Lung (tissue), 12 donors: ENCODE results near the gene PITHD1. TPM values are rescaled to one million over a fixed set of nuclear protein-coding genes. Genes with fewer than 3 reads are reported as not detected.
"Not testable (repeated sequence)": the region's sequence is repeated elsewhere in the genome, so short reads cannot be mapped to it uniquely, and the experiment has no call there.

Experiments
- ATAC-seq: fragments of 200-7000 bp; cut with Tn5 transposase; one replicate; pipeline ENCODE4 v1.9.1; 2020; ENCODE audit warnings: moderate number of reproducible peaks; ENCODE audit not compliant: insufficient read depth, low FRiP score
- DNase-seq, 3 donors: peaks; one replicate each; pipeline ENCODE4 v3.0.0-alpha.2; 2013 to 2017
- H3K27ac ChIP-seq, 2 donors: one replicate each; pipeline ENCODE4 v1.5.1; 2013; ENCODE audit warnings: mild to moderate bottlenecking in 2 of 2, moderate library complexity in 2 of 2, control low read depth in 1 of 2, inconsistent platforms in 1 of 2, low read depth in 1 of 2, low read length in 1 of 2
- H3K27me3 ChIP-seq, 3 donors: one replicate each; pipeline ENCODE4 v1.5.1; 2013; ENCODE audit warnings: low read length in 2 of 3; ENCODE audit not compliant: control insufficient read depth in 3 of 3, insufficient read depth in 3 of 3
- H3K36me3 ChIP-seq, 4 donors: one replicate each; pipeline ENCODE4 v1.5.1; 2013; ENCODE audit warnings: low read length in 4 of 4, mild to moderate bottlenecking in 1 of 4, moderate library complexity in 1 of 4; ENCODE audit not compliant: control insufficient read depth in 4 of 4, insufficient read depth in 4 of 4
- H3K4me1 ChIP-seq, 5 donors: one replicate each; pipeline ENCODE4 v1.5.1; 2013; ENCODE audit warnings: low read length in 5 of 5, mild to moderate bottlenecking in 2 of 5, moderate library complexity in 1 of 5; ENCODE audit not compliant: control insufficient read depth in 5 of 5, insufficient read depth in 5 of 5
- H3K4me3 ChIP-seq: one replicate; pipeline ENCODE4 v1.5.1; 2013; ENCODE audit warnings: mild to moderate bottlenecking, control low read depth, moderate library complexity
- H3K9ac ChIP-seq, 2 donors: one replicate each; pipeline ENCODE4 v1.5.1; 2013; ENCODE audit warnings: low read length in 2 of 2, control low read depth in 1 of 2; ENCODE audit not compliant: insufficient read depth in 1 of 2
- H3K9me3 ChIP-seq, 4 donors: one replicate each; pipeline ENCODE4 v1.5.1; 2013; ENCODE audit warnings: low read length in 3 of 4, mild to moderate bottlenecking in 1 of 4, moderate library complexity in 1 of 4; ENCODE audit not compliant: control insufficient read depth in 4 of 4, insufficient read depth in 3 of 4
- CTCF ChIP-seq: IDR thresholded peaks from 2 replicates; pipeline ENCODE4 v1.5.1; 2012; ENCODE audit warnings: mild to moderate bottlenecking; ENCODE audit errors: control extremely low read depth, extremely low read depth
- WGBS, 2 donors: extraction: QIAGEN DNeasy Blood & Tissue Kit; methylation state at CpG; one replicate each; pipeline ENCODE4 v1.1.7; 2013; 5-methylcytosine and 5-hydroxymethylcytosine counted together
- polyA plus RNA-seq, 2 donors: library from polyadenylated mRNA; stranded (reverse); fragments of 200-250 nt; gene quantifications; one replicate each; pipeline ENCODE4 v1.2.1, GENCODE V29; 2013
- total RNA-seq, 2 donors: library from RNA; depleted of rRNA in 1 of 2; stranded (reverse); fragments of >200 nt in 1 of 2; gene quantifications; one replicate each; pipeline ENCODE4 v1.2.1, GENCODE V29; 2014 to 2021
- donor health status: control.
- donor health status: control.
- donor health status: Bipolar disorder and iron deficiency.
- donor health status: healthy.
- donor health status: DM: yes; HTN: yes; CAD: no.

The PITHD1 gene
- total and polyA plus RNA-seq, 4 donors, result 39.2 to 55.7 (median 47.4) TPM

DNA sequence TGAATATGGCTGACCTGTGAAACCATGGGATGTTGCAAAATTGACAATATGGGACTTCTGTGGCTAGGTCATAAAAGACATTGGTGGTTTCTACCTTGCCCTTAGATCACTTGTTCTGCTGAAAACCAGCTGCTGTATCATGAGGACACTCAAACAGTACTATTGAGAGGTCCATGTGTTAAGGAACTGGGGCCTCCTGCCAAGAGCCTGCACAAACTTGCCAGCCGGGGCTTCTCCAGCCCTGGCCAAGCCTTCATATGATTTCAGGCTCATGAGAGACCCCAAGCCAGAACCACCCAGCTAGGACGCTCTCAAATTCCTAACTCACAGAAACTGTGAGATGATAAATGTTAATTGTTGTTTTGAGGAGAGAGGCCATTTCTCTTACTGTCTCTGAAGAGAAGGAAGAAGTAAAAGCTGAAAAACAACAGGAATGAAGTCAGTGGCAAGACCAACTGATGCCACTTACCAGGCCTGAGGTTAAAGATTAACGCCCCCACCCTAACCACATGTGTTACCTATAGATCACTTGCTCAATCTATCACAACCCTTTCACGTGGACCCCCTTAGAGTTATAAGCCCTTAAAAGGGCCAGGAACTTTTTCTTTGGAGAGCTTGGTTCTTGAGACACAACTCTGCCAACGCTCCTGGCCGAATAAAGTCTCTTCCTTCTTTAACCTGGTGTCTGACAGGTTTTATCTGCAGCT is 3.9 kb upstream of the PITHD1 start:
- Histone ChIP-seq H3K27ac (no peak overlapping the region), H3K4me1 (peaks cover 0 to 13% (median 3%) of the 10 kb centered on the region in 5 donors), H3K9ac (no peak overlapping the region), H3K4me3 (no peak overlapping the region), H3K9me3 (no peaks in the 10 kb centered on the region), H3K27me3 (no peaks in the 10 kb centered on the region), H3K36me3 (peaks cover 0 to 1% (median under 1%) of the 10 kb centered on the region in 4 donors)
- ATAC-seq (no peak), DNase-seq (no peak)
- no peak for TF ChIP-seq CTCF
- 76 to 80% methylated on average over 6 of the region's 6 CpGs for WGBS, 2 donors

GRCh38 chr1:23776217-23776616 is 2.0 kb upstream of the PITHD1 start:
- Histone ChIP-seq H3K4me3 (no peak overlapping the region), H3K36me3 (peaks cover 0 to 7% (median under 1%) of the 10 kb centered on the region in 4 donors), H3K9me3 (no peaks in the 10 kb centered on the region), H3K27me3 (no peaks in the 10 kb centered on the region), H3K9ac (no peak overlapping the region), H3K4me1 (peaks cover 0 to 16% (median 3%) of the 10 kb centered on the region in 5 donors), H3K27ac (no peak overlapping the region)
- 55 to 65% methylated on average over 2 of the region's 2 CpGs for WGBS, 2 donors
- no peak for TF ChIP-seq CTCF
- ATAC-seq (no peak), DNase-seq (no peak)

DNA sequence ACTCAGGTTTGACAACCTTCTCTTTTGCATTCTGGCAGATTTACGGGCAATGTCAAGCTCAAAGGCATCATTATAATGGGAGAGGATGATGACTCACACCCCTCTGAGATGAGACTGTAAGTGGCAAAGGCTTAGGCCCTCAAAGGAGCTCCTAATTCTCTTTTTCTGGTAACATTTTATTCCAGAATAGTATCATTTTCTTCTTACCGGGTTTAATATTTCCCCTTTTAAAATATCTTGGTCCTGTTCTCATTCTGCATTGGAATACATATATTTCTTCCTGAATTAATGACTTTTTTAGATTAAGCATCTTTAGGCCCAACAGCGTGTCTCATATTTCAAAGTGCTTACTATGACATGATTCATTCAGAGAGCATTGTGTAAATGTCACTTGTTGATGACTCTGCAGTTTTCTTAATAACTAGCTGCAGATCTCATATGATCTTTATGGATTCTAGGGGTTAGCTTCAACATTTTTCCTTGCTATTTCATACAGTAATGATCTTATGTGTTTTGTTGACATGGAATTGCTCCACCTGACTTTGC is 1.7 kb downstream of the PITHD1 start:
- Histone ChIP-seq H3K36me3 (peaks cover 3 to 14% (median 6%) of the 10 kb centered on the region in 4 donors), H3K9me3 (no peaks in the 10 kb centered on the region), H3K27ac (no peak overlapping the region), H3K4me3 (no peak overlapping the region), H3K9ac (no peak overlapping the region), H3K4me1 (peaks cover 0 to 16% (median 3%) of the 10 kb centered on the region in 5 donors), H3K27me3 (no peaks in the 10 kb centered on the region)
- DNase-seq (no peak), ATAC-seq (no peak)
- WGBS, 2 donors, result 77 to 86% methylated on average over 3 of the region's 3 CpGs
- no peak for TF ChIP-seq CTCF

GRCh38 chr1:23783141-23783540 is 4.9 kb downstream of the PITHD1 start:
- not testable (repeated sequence) for H3K4me3 ChIP-seq, H3K9me3 ChIP-seq, ATAC-seq, H3K9ac ChIP-seq, H3K27me3 ChIP-seq, DNase-seq, H3K27ac ChIP-seq, H3K4me1 ChIP-seq
- peaks cover 17 to 41% (median 23%) of the 10 kb centered on the region in 4 donors for H3K36me3 ChIP-seq
- WGBS, 2 donors, result 92 to 93% methylated on average over 11 of the region's 11 CpGs
